Smooth muscle cell (in vitro differentiated cells): ENCODE measurements around the gene MAP3K9. TPM values are rescaled to one million over a fixed set of nuclear protein-coding genes. Genes with fewer than 3 reads are reported as not detected.

Experiments
- DNase-seq: peaks from one replicate; lab custom pipeline; 2025; ENCODE audit not compliant: unreplicated experiment; lab: John Stamatoyannopoulos, UW
- H2AFZ ChIP-seq: fragments of 200-600 bp; sonication (generic); 2 replicates; pipeline ENCODE4 v1.6.0; 2016; ENCODE audit warnings: antibody characterized with exemption, low read depth, mild to moderate bottlenecking
- H3F3A ChIP-seq: fragments of 200-600 bp; sonication (generic); 2 replicates; pipeline ENCODE4 v1.6.0; 2017; ENCODE audit warnings: antibody characterized with exemption, low read depth
- H3K27ac ChIP-seq: fragments of 200-600 bp; sonication (generic); 2 replicates; pipeline ENCODE4 v1.5.1; 2016; ENCODE audit warnings: low read depth, mild to moderate bottlenecking
- H3K27me3 ChIP-seq: fragments of 200-600 bp; sonication (generic); 2 replicates; pipeline ENCODE4 v1.6.1; 2016; ENCODE audit warnings: low read depth, mild to moderate bottlenecking
- H3K36me3 ChIP-seq: fragments of 200-600 bp; sonication (generic); 2 replicates; pipeline ENCODE4 v1.5.1; 2016; ENCODE audit warnings: low read depth
- H3K4me1 ChIP-seq: fragments of 200-600 bp; sonication (generic); 2 replicates; pipeline ENCODE4 v1.5.1; 2016; ENCODE audit warnings: low read depth
- H3K4me2 ChIP-seq: fragments of 200-600 bp; sonication (generic); 2 replicates; pipeline ENCODE4 v1.6.0; 2016; ENCODE audit warnings: mild to moderate bottlenecking
- H3K4me3 ChIP-seq: fragments of 200-600 bp; sonication (generic); 2 replicates; pipeline ENCODE4 v1.5.1; 2016; ENCODE audit warnings: mild to moderate bottlenecking
- H3K79me2 ChIP-seq: fragments of 200-600 bp; sonication (generic); 2 replicates; pipeline ENCODE4 v1.6.0; 2016; ENCODE audit warnings: low read depth, mild to moderate bottlenecking
- H3K9ac ChIP-seq: fragments of 200-600 bp; sonication (generic); 2 replicates; pipeline ENCODE4 v1.6.0; 2016; ENCODE audit warnings: low read depth
- H3K9me3 ChIP-seq: fragments of 200-600 bp; sonication (generic); replicated peaks from 2 replicates; pipeline ENCODE4 v1.5.1; 2016; ENCODE audit warnings: low read depth
- H4K20me1 ChIP-seq: fragments of 200-600 bp; sonication (generic); 2 replicates; pipeline ENCODE4 v1.6.0; 2016; ENCODE audit warnings: low read depth
- CTCF ChIP-seq: fragments of 200-600 bp; sonication (generic); IDR thresholded peaks from 2 replicates; pipeline ENCODE4 v1.5.1; 2017; ENCODE audit warnings: borderline replicate concordance, mild to moderate bottlenecking, antibody characterized with exemption; ENCODE audit not compliant: insufficient read depth, poor library complexity, severe bottlenecking
- WGBS: methylation state at CpG from one replicate; pipeline ENCODE4 v1.1.7; 2016; ENCODE audit warnings: low lambda C conversion rate; 5-methylcytosine and 5-hydroxymethylcytosine counted together
- polyA plus RNA-seq: library from polyadenylated mRNA; unstranded; fragments of >200 nt; fragmentation: Nextera tagmentation; extraction: Ambion mirVana; gene quantifications from 2 replicates; pipeline ENCODE4 v1.2.1, GENCODE V29; 2016
- total RNA-seq: library from RNA; depleted of rRNA; stranded (reverse); fragments of >200 nt; gene quantifications from 2 replicates; pipeline ENCODE4 v1.2.3, GENCODE V29; 2014

The MAP3K9 gene
- total and polyA plus RNA-seq, 2 experiments from 2014 or later: 0.22 to 2.4 TPM

DNA sequence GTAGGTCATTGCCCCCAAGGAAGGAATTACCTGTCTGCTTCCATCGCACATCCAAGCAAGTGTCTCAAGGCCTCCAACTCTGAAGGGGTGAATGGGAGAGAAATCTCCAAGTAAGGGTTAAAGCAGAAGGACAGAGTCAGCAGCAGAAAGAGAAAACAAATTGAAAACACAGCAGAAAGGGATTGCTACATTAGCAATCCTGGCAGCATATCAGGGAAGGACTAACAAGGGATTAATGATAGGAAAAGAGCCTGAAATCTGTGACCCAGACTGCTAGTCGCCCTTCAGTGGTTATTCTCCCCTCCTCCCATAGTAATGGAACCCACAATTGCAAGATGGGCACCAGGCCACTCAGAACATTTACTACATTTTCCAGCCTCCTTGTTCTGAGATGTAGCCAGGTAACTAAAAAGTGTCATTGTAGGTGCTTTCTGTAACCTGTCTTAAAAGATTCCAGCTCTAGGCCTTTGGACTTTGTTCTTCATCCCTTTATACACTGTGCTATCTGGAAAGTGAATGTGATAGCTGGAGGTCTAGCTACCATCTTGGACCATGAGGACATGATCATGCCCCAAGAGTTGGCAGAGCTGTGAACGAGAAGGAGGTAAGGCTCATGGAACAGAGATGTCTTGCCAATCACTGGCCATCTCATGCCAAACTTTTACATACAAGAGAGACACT is 36.0 kb downstream of the MAP3K9 start:
- H3F3A ChIP-seq: no peaks in the 10 kb centered on the region
- H3K4me1 ChIP-seq: peaks cover 12% of the 10 kb centered on the region
- no peak for TF ChIP-seq CTCF
- no peaks in the 10 kb centered on the region for H3K9me3 ChIP-seq
- no peak overlapping the region for H3K4me3 ChIP-seq
- DNase-seq: no peak
- 81% methylated on average over 3 of the region's 3 CpGs for WGBS
- H2AFZ ChIP-seq: no peak overlapping the region
- no peak overlapping the region for H3K9ac ChIP-seq
- no peak overlapping the region for H3K4me2 ChIP-seq
- H3K79me2 ChIP-seq: no peaks in the 10 kb centered on the region
- H3K27me3 ChIP-seq: no peaks in the 10 kb centered on the region
- no peaks in the 10 kb centered on the region for H4K20me1 ChIP-seq
- H3K36me3 ChIP-seq: no peaks in the 10 kb centered on the region
- H3K27ac ChIP-seq: no peak overlapping the region

DNA sequence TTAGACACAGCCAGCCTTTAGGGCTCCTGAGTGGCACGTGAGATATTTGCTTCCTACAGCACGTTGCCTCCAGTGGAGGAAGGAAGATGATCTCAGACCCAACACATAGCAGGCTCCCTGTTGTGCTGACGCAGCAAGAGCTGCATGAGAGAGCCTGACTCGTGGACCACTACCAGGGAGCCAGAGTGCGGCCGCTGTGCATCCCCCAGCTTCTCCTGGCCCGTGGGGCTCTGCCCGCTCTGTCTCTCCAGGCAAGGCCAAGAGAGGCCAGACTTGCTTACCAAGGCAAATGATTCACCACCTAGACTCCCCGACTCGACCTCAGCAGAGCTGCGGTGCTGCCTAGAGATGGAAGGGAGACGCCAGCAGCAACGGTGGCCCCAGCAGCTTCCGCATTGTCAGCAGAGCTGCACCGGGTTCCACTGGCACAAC is 37.5 kb downstream of the MAP3K9 start:
- Histone ChIP-seq H4K20me1 (no peaks in the 10 kb centered on the region), H3K27ac (no peak overlapping the region), H3K9ac (no peak overlapping the region), H3K79me2 (no peaks in the 10 kb centered on the region), H3K27me3 (no peaks in the 10 kb centered on the region), H3K4me2 (no peak overlapping the region), H3K4me3 (no peak overlapping the region), H3K9me3 (no peaks in the 10 kb centered on the region), H3K4me1 (peaks cover 12% of the 10 kb centered on the region), H3F3A (no peaks in the 10 kb centered on the region), H2AFZ (no peak overlapping the region), H3K36me3 (no peaks in the 10 kb centered on the region)
- no peak for TF ChIP-seq CTCF
- WGBS: 54% methylated on average over 15 of the region's 15 CpGs
- no peak for DNase-seq

DNA sequence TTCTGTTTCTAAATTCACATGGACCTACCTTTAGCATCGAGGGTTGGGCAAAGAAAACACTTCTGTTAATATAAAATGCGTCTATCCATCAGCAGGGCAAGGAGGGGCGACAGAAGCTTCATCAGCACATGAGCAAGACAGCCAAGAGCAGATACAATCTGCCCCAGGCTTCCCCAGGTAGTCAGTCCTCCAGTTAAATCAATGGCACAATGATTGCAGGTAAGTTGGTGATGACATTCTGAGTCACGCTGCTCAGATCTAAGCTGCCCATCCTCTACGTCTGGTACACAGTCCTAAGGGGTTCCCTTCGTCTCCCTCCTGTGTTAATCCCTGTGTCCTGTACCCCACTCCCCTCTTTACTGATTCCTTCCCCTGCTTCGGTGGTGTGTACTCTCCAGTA is 38.8 kb downstream of the MAP3K9 start:
- no peak for TF ChIP-seq CTCF
- H3K9ac ChIP-seq: no peak overlapping the region

DNA sequence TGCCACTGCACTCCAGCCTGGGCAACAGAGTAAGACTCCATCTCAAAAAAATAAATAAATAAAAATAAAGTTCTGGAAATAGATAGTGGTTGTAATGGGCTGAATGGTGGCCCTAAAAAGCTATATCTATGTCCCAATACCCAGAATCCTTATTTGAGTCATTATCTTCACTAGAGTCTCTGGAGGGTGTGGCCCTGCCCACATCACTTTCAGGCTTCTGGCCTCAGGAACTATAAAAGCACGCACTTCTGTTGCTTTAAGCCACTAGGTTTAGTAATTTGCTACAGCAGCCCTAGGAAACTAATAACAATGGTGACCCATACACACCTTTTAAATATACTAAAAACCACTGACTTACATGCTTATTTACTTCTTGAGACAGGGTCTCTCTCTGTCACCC is 49.9 kb downstream of the MAP3K9 start:
- no peak for TF ChIP-seq CTCF
- H4K20me1 ChIP-seq: no peaks in the 10 kb centered on the region
- H3K9me3 ChIP-seq: no peaks in the 10 kb centered on the region
- no peak overlapping the region for H3K27ac ChIP-seq
- H3K4me1 ChIP-seq: no peaks in the 10 kb centered on the region
- WGBS: 88% methylated on average over 1 of the region's 1 CpG
- no peaks in the 10 kb centered on the region for H3K36me3 ChIP-seq
- no peaks in the 10 kb centered on the region for H3K79me2 ChIP-seq
- H3K4me3 ChIP-seq: no peak overlapping the region
- no peaks in the 10 kb centered on the region for H3K27me3 ChIP-seq
- H3K9ac ChIP-seq: no peak overlapping the region
- no peak overlapping the region for H3K4me2 ChIP-seq
- no peak for DNase-seq
- no peaks in the 10 kb centered on the region for H3F3A ChIP-seq
- H2AFZ ChIP-seq: no peak overlapping the region

More for the DNA sequence above, 38.8 kb downstream of the MAP3K9 start:
- H3K4me3 ChIP-seq: no peak overlapping the region
- H3K79me2 ChIP-seq: no peaks in the 10 kb centered on the region
- whole genome bisulfite sequencing: 83% methylated on average over 7 of the region's 7 CpGs
- no peak overlapping the region for H2AFZ ChIP-seq
- no peak overlapping the region for H3K27ac ChIP-seq
- peaks cover 12% of the 10 kb centered on the region for H3K4me1 ChIP-seq
- H3K9me3 ChIP-seq: no peaks in the 10 kb centered on the region
- H3K4me2 ChIP-seq: no peak overlapping the region
- no peaks in the 10 kb centered on the region for H4K20me1 ChIP-seq
- no peaks in the 10 kb centered on the region for H3F3A ChIP-seq
- H3K36me3 ChIP-seq: no peaks in the 10 kb centered on the region
- DNase-seq: no peak
- no peaks in the 10 kb centered on the region for H3K27me3 ChIP-seq
